Measurements from ENCODE around the gene SERPINB7.

Gene SERPINB7

GRCh38 chr18:63775166-63775730 is at the start of gene SERPINB7:
Gene SERPINB7, plus strand, starts transcription at chr18:63775418. Its CDS starts 6,955 bp downstream, at chr18:63782373.
- no peak within 1 kb of the TSS for H3K4me3 ChIP-seq (ENCODE audit: low read depth, low read length)
- no peak for DNase-seq (ENCODE audit: low read depth)
- TF ChIP-seq CTCF (IDR thresholded peaks at IDR 0.05; ENCODE audit: low read depth, low read length, missing control alignments) = no peak

- H3K4me3 ChIP-seq (ENCODE audit: low read depth, low read length) = no peak overlapping the region
- no peak for TF ChIP-seq CTCF (IDR thresholded peaks at IDR 0.05; ENCODE audit: low read depth, low read length, missing control alignments)
- DNase-seq (ENCODE audit: low read depth) = no peak
These were observed 49.3 kb upstream of the SERPINB7 start for GRCh38 chr18:63725682-63726480.

- DNase-seq (ENCODE audit: low read depth) = no peak
- no peak for TF ChIP-seq CTCF (IDR thresholded peaks at IDR 0.05; ENCODE audit: low read depth, low read length, missing control alignments)
- H3K4me3 ChIP-seq (ENCODE audit: low read depth, low read length) = no peak overlapping the region
These were observed 44.4 kb upstream of the SERPINB7 start for GRCh38 chr18:63730773-63731172.

GRCh38 chr18:63731215-63731614 is 44.0 kb upstream of the SERPINB7 start:
- no peak for DNase-seq (ENCODE audit: low read depth)
- no peak for TF ChIP-seq CTCF (IDR thresholded peaks at IDR 0.05; ENCODE audit: low read depth, low read length, missing control alignments)
- H3K4me3 ChIP-seq (ENCODE audit: low read depth, low read length) = no peak overlapping the region

- H3K4me3 ChIP-seq (ENCODE audit: low read depth, low read length) = no peak overlapping the region
- no peak for DNase-seq (ENCODE audit: low read depth)
- TF ChIP-seq CTCF (IDR thresholded peaks at IDR 0.05; ENCODE audit: low read depth, low read length, missing control alignments) = no peak
These were observed 38.3 kb upstream of the SERPINB7 start for GRCh38 chr18:63736876-63737275.

GRCh38 chr18:63741769-63742168 is 33.4 kb upstream of the SERPINB7 start:
- TF ChIP-seq CTCF (IDR thresholded peaks at IDR 0.05; ENCODE audit: low read depth, low read length, missing control alignments) = no peak
- H3K4me3 ChIP-seq (ENCODE audit: low read depth, low read length) = no peak overlapping the region
- DNase-seq (ENCODE audit: low read depth) = no peak

Data from GM12864 (cell line).